Neural crest cell (in vitro differentiated cells): ENCODE measurements around the gene ZNF652. TPM values are rescaled to one million over a fixed set of nuclear protein-coding genes. Genes with fewer than 3 reads are reported as not detected.
"Not testable (repeated sequence)": the region's sequence is repeated elsewhere in the genome, so short reads cannot be mapped to it uniquely, and the experiment has no call there.

Source experiments
- DNase-seq: peaks from one replicate; pipeline ENCODE4 v3.0.0; 2021; ENCODE audit warnings: low read depth, mixed read lengths, low spot score
- H3K27ac Mint-ChIP-seq: one replicate; pipeline ENCODE4 v1.8.0; 2021; ENCODE audit warnings: mild to moderate bottlenecking, mixed read lengths; ENCODE audit not compliant: unreplicated experiment
- H3K27me3 Mint-ChIP-seq: 2 replicates; pipeline ENCODE4 v1.8.0; 2021; ENCODE audit warnings: low read depth, mild to moderate bottlenecking, mixed read lengths
- H3K36me3 Mint-ChIP-seq: 2 replicates; pipeline ENCODE4 v1.8.0; 2021; ENCODE audit warnings: low read depth, mild to moderate bottlenecking, mixed read lengths
- H3K4me1 Mint-ChIP-seq: 2 replicates; pipeline ENCODE4 v1.8.0; 2021; ENCODE audit warnings: mixed read lengths
- H3K4me3 Mint-ChIP-seq: one replicate; pipeline ENCODE4 v1.8.0; 2021; ENCODE audit warnings: mild to moderate bottlenecking, mixed read lengths
- H3K9me3 Mint-ChIP-seq: 2 replicates; pipeline ENCODE4 v1.8.0; 2021; ENCODE audit warnings: mixed read lengths
- CTCF ChIP-seq: fragments of 200-600 bp; sonication (generic); conservative IDR thresholded peaks from 2 replicates; pipeline ENCODE4 v1.5.0; 2021; ENCODE audit warnings: antibody characterized with exemption, mild to moderate bottlenecking
- total RNA-seq: library from RNA; stranded (reverse); gene quantifications from 2 replicates; pipeline ENCODE4 v1.2.1, GENCODE V29; 2021

Gene ZNF652
- total RNA-seq, 1 donor from 2014 or later = 42.1 TPM

DNA sequence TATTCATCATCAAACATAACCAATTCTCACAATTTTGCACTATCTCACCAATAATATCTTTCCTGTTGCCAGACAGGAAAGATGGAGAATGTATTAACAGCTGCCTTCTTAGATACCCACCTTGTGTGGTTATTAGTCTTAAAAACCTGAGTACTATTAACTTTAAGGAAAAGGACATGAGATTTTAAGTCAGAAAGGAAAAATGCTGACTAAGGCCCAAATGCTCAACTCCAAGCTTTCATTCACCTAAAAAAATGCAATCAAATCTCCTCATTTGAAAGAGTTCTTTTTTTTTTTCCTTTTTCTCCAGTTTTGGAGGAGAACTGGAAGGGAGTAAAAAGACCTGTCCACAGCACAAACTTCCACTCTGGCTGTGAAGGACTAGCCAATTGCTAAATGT, 70.1 kb downstream of the ZNF652 start:
- H3K36me3 Mint-ChIP-seq = no peaks in the 10 kb centered on the region
- no peak overlapping the region for H3K27ac Mint-ChIP-seq
- no peaks in the 10 kb centered on the region for H3K27me3 Mint-ChIP-seq
- no peak for TF ChIP-seq CTCF
- no peaks in the 10 kb centered on the region for H3K9me3 Mint-ChIP-seq
- H3K4me1 Mint-ChIP-seq = peaks cover 4% of the 10 kb centered on the region
- H3K4me3 Mint-ChIP-seq = no peak overlapping the region
- no peak for DNase-seq

DNA sequence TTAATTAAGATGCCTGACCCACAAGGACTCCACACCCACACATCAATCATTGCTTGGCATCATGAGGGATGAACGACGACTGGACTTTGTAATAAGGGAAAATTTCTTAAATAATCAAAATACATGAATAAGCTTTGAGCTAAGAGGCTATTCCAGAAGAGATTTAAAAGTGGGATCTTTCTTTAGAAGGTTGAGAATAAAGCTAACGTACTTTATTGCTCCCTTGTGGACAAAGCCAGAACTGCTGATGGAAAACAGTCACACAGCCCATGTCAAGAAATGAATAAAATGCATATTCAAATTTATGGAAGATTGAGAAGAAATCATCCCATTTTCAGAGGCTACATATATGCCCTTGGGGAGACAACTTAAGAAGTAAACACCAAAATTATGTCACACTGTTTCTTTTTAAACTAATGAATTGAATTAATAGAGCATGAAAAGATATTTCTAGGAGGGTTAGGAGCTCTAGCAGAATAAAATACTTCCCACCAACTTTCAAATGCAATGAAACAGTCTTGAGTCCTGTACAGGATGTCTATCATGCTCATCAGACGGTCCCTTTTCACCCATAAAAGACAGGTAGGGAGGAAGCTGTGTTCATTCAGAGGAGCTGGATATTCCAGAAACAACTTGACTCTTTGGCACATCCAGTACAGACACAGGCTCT, 71.2 kb downstream of the ZNF652 start:
- Mint-ChIP-seq H3K27me3 (no peaks in the 10 kb centered on the region), H3K36me3 (no peaks in the 10 kb centered on the region), H3K4me1 (peaks cover 4% of the 10 kb centered on the region), H3K27ac (peak overlapping the region; percentile 27), H3K9me3 (no peaks in the 10 kb centered on the region), H3K4me3 (no peak overlapping the region)
- peak; percentile 72 for TF ChIP-seq CTCF
- DNase-seq = peak; percentile 25

DNA sequence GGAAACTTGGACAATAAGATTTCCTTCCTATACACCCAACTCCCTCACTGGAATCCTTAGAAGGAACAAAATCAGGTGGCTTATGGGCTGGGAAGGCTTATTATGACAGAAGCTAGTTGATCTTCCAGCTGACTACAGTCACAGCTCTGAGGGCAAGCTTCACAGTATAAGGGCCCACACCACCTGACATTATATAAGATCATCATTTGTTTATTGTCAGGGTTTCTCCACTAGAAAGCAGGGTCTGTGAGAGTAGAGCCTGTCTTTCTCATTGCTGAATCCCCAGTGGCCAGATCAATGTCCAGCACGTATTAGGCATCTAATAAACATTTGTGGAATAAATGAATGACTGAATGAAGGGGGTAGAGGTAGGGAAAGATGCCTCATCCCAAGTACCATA, 73.7 kb downstream of the ZNF652 start:
- Mint-ChIP-seq H3K36me3 (no peaks in the 10 kb centered on the region), H3K4me3 (no peak overlapping the region), H3K27me3 (no peaks in the 10 kb centered on the region), H3K4me1 (peaks cover 4% of the 10 kb centered on the region), H3K27ac (no peak overlapping the region), H3K9me3 (no peaks in the 10 kb centered on the region)
- no peak for TF ChIP-seq CTCF
- DNase-seq = no peak

DNA sequence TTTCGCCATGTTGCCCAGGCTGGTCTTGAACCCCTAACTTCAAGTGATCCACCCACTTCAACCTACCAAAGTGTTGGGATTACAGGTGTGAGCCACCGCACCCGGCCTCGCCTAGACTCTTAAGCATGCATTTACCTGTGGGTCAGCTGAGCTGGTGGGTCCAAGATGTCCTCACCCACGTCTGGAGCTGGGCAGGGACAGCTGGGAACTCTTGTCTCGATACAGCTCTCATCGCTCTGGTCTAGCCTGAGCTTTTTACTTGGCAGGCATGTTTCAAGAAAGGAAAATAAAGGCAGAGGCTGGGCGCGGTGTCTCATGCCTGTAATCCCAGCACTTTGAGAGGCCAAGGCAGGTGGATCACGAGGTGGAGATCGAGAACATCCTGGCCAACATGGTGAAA, 74.6 kb downstream of the ZNF652 start:
- peaks cover 4% of the 10 kb centered on the region for H3K4me1 Mint-ChIP-seq
- TF ChIP-seq CTCF = no peak
- no peak overlapping the region for H3K27ac Mint-ChIP-seq

GRCh38 chr17:49286261-49286973, 75.6 kb downstream of the ZNF652 start:
- not testable (repeated sequence) for H3K4me3 Mint-ChIP-seq, H3K4me1 Mint-ChIP-seq, H3K27ac Mint-ChIP-seq, DNase-seq, H3K9me3 Mint-ChIP-seq, H3K27me3 Mint-ChIP-seq, H3K36me3 Mint-ChIP-seq

More for the DNA sequence above, 74.6 kb downstream of the ZNF652 start:
- H3K4me3 Mint-ChIP-seq = no peak overlapping the region
- no peaks in the 10 kb centered on the region for H3K27me3 Mint-ChIP-seq
- no peaks in the 10 kb centered on the region for H3K9me3 Mint-ChIP-seq
- no peaks in the 10 kb centered on the region for H3K36me3 Mint-ChIP-seq
- DNase-seq = no peak

- H3K27me3 Mint-ChIP-seq = no peaks in the 10 kb centered on the region
- H3K4me3 Mint-ChIP-seq = no peak overlapping the region
- peaks cover 2% of the 10 kb centered on the region for H3K4me1 Mint-ChIP-seq
- H3K27ac Mint-ChIP-seq = no peak overlapping the region
- no peaks in the 10 kb centered on the region for H3K36me3 Mint-ChIP-seq
- no peak for DNase-seq
- H3K9me3 Mint-ChIP-seq = no peaks in the 10 kb centered on the region
- no peak for TF ChIP-seq CTCF
These were observed 76.3 kb downstream of the ZNF652 start for GRCh38 chr17:49285716-49286115.
